Measurements from ENCODE around the gene CYP2A6.
A peak's percentile ranks its signal among the peaks of the same experiment; 100 is the strongest.

CYP2A6 gene

DNA sequence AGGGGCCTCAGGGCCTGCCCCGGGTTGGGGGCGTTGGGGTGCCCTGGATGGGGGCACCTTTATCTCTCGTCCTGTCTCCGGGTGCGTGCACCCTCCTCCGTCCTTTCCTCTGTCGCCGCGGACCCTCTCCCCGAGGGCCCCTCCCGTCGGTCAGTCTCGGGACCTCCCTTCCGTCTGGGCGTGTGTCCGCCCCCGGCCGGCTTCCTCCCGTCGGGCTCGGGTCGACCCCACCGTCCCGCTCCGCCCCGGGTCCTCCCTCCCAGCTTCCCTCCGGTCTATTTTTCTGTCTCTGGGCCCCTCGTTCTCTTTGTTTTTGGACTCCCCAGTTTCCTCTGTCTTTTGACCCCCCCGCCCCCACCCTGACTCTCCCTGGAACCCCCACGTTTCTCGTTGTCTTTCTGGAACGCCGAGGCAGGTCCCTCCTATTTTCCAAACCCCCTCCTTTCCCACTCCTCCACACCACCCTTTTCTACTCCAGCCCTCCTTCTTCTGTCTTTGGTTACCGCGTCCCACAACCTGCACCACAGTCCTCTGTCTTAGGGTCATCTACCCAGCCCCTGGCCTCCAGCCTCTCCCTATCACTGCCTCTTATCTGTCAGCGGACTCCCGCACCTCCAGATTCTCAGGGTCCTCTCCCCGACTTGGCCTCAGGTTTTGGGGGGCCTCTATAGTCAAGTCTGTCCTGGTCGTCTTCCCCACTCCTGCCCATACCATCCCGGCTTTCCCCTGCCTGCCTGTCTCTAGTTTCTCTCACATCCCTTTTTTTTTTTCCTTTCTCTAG is 50.5 kb downstream of the CYP2A6 start:
- H3K4me3 ChIP-seq (ENCODE audit: control insufficient read depth, low read depth, low read length): peak overlapping the region; percentile 80
- DNase-seq (ENCODE audit: low read depth): no peak
- TF ChIP-seq, protein P1, sequence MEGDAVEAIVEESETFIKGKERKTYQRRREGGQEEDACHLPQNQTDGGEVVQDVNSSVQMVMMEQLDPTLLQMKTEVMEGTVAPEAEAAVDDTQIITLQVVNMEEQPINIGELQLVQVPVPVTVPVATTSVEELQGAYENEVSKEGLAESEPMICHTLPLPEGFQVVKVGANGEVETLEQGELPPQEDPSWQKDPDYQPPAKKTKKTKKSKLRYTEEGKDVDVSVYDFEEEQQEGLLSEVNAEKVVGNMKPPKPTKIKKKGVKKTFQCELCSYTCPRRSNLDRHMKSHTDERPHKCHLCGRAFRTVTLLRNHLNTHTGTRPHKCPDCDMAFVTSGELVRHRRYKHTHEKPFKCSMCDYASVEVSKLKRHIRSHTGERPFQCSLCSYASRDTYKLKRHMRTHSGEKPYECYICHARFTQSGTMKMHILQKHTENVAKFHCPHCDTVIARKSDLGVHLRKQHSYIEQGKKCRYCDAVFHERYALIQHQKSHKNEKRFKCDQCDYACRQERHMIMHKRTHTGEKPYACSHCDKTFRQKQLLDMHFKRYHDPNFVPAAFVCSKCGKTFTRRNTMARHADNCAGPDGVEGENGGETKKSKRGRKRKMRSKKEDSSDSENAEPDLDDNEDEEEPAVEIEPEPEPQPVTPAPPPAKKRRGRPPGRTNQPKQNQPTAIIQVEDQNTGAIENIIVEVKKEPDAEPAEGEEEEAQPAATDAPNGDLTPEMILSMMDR (conservative IDR thresholded peaks at IDR 0.05; ENCODE audit: control insufficient read depth, insufficient read depth, low read depth, low read length): no peak

DNA sequence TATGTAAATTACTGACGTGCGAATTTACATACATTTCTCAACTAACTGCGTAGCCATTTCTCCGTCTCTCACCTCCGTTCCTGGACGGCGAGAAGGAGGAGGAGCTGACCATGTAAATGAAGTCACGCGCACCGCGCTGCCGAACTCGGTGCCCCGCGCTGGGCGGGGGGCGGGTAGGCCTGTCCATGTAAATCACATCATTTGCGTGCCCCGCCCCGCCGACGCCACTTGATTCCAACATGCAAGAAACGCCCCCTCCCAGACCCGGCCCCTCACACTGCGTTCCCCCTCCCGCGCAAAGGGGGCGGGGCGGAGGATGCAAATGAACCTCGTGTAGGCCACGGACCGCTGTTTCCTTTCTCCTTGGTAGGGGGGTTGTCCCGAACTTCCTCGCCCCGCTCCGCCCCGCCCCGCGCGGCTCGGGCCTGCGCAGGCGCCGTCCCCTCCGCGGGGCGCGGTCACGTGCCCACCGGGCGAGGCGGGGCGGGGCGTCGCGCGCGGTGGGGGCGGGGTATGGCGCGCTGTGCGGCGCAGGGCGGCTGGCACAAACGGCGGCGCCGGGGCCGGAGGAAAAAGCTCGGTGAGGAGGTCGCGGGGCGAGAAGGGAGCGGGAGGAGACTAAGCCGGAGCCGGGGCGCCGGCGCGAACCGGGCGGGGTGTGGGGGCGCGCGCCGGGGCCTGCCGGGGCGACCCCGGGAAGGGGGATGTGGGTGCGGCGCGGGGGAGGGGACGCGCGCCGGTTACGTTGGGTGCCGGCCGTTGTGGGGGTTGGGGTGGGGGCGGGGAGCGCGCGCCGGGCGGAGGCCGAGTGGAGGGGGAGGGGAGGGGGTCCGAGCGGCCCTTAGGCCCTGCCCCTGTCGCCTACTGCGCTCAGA is 51.3 kb downstream of the CYP2A6 start, which contains the start of gene EGLN2:
TSS of gene EGLN2 (plus strand) at position 509 of the 875 bp plus-strand sequence. CDS start 1,382 bp downstream, outside the sequence.
- TF ChIP-seq, protein P1 (conservative IDR thresholded peaks at IDR 0.05; ENCODE audit: control insufficient read depth, insufficient read depth, low read depth, low read length): no peak
- H3K4me3 ChIP-seq (ENCODE audit: control insufficient read depth, low read depth, low read length): peak within 1 kb of the TSS; percentile 80
- peak; percentile 99 for DNase-seq (ENCODE audit: low read depth)

DNA sequence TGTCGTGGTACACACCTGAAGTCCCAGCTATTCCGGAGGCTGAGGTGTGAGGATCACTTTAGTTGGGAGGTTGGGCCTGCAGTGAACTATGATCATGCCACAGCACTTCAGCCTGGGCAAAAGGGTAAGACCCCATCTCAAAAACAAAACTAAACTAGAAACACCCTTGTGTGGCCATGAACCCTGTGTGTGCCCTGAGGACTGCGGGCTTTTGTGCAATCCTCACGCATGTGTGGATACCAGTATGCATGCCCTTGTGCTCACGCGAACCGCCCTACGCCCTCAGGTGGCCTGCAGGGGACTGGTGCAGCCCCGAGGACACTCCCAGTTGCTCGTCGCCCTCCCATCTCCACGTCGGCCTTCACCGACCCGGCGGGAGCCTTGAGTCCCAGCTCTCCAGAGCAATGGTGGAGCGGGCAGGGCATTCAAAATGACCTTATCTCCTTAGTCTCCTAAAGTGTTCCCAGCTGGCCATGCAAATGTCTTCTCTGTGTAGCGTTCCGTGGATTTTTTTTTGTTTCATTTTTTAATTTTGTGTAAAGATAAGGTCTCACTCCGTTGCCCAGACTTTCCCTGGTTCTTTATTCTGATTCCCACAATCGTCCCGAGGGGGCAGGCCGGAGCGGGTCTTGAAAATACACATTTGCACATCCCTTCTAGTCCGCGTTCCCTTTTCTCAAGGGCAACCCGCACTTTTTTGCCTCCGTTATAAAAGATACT is 52.1 kb downstream of the CYP2A6 start:
- peak overlapping the region; percentile 69 for H3K4me3 ChIP-seq (ENCODE audit: control insufficient read depth, low read depth, low read length)
- TF ChIP-seq, protein P1 (conservative IDR thresholded peaks at IDR 0.05; ENCODE audit: control insufficient read depth, insufficient read depth, low read depth, low read length): peak; percentile 53
- peak; percentile 53 for DNase-seq (ENCODE audit: low read depth)

DNA sequence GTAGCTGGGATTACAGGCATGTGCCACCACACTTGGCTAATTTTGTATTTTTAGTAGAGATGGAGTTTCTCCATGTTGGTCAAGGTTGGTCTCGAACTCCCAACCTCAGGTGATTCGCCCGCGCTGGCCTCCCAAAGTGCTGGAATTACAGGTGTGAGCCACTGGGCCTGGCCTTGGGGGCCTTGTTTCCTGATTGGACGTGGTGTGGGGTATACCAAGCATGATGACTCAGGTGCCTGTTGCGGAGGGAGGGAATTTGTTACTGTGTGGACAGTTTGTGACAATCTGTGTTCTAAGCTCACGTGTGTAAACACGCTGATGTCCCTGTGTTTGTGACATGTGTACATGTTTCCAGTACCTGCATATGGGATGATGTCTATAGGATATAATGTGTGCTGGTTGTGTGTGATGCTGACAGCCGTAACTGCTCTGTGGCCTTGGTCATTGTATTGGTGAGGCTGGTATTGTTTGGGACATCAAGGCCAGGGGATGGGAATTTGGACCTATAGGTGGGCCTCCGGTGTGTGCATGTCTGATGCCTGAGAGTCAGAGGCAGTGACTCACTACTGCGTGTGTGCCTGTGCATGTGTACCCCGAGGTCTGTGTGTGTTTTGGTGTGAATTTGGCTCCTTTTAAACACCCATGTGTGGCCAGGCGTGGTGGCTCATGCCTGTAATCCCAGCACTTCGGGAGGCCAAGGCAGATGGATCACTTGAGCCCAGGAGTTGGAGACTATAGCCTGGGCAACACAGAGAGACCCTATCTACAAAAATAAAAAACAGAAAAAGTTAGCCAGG is 52.9 kb downstream of the CYP2A6 start:
- no peak for DNase-seq (ENCODE audit: low read depth)
- H3K4me3 ChIP-seq (ENCODE audit: control insufficient read depth, low read depth, low read length): no peak overlapping the region
- TF ChIP-seq, protein P1 (conservative IDR thresholded peaks at IDR 0.05; ENCODE audit: control insufficient read depth, insufficient read depth, low read depth, low read length): no peak

All from fibroblast of mammary gland (primary cell).